DMS53 treated with DMSO at 0.1 percent for 48 hours (cell line): ENCODE data around the gene ADIG.

Experiments used
- DNase-seq: peaks from one replicate; lab custom pipeline; 2025; ENCODE audit not compliant: unreplicated experiment; lab: John Stamatoyannopoulos, UW

Gene ADIG

GRCh38 chr20:38601216-38602184 is 20.5 kb downstream of the ADIG start, which contains the start of gene ARHGAP40:
Gene ARHGAP40, plus strand, starts transcription at chr20:38601809.
- DNase-seq = no peak

GRCh38 chr20:38602185-38602581 is 21.2 kb downstream of the ADIG start:
- no peak for DNase-seq

GRCh38 chr20:38603286-38603685 is 22.3 kb downstream of the ADIG start:
- DNase-seq = no peak

GRCh38 chr20:38604873-38605303 is 23.9 kb downstream of the ADIG start:
- no peak for DNase-seq

- DNase-seq = no peak
Observed at GRCh38 chr20:38607351-38607750, 26.4 kb downstream of the ADIG start.

- DNase-seq = no peak
Observed at GRCh38 chr20:38608188-38608587, 27.2 kb downstream of the ADIG start.

GRCh38 chr20:38609815-38610214 is 28.8 kb downstream of the ADIG start:
- DNase-seq = no peak

- no peak for DNase-seq
Observed at GRCh38 chr20:38610521-38610920, 29.5 kb downstream of the ADIG start.

- DNase-seq = no peak
Observed at GRCh38 chr20:38612751-38613515, 31.9 kb downstream of the ADIG start.

GRCh38 chr20:38615283-38615682 is 34.3 kb downstream of the ADIG start:
- DNase-seq = no peak

- DNase-seq = no peak
Observed at GRCh38 chr20:38616457-38616856, 35.5 kb downstream of the ADIG start.

GRCh38 chr20:38617011-38617829 is 36.2 kb downstream of the ADIG start:
- DNase-seq = no peak

- no peak for DNase-seq
Observed at GRCh38 chr20:38617830-38618196, 36.8 kb downstream of the ADIG start.

GRCh38 chr20:38620441-38620840 is 39.4 kb downstream of the ADIG start:
- DNase-seq = no peak

- no peak for DNase-seq
Observed at GRCh38 chr20:38623061-38623460, 42.1 kb downstream of the ADIG start.

- no peak for DNase-seq
Observed at GRCh38 chr20:38624084-38624483, 43.1 kb downstream of the ADIG start.

- no peak for DNase-seq
Observed at GRCh38 chr20:38625896-38626295, 44.9 kb downstream of the ADIG start.

GRCh38 chr20:38626921-38627659 is 46.1 kb downstream of the ADIG start:
- DNase-seq = no peak

- DNase-seq = no peak
Observed at GRCh38 chr20:38628580-38629470, 47.8 kb downstream of the ADIG start.
